ENCODE results near the gene EPHA3. TPM values are rescaled to one million over a fixed set of nuclear protein-coding genes. Genes with fewer than 3 reads are reported as not detected.

Gene EPHA3
- total and polyA plus RNA-seq, 2 of the 4 experiments (the other 2 are of a cell fraction) = 0.10 to 0.18 TPM

DNA sequence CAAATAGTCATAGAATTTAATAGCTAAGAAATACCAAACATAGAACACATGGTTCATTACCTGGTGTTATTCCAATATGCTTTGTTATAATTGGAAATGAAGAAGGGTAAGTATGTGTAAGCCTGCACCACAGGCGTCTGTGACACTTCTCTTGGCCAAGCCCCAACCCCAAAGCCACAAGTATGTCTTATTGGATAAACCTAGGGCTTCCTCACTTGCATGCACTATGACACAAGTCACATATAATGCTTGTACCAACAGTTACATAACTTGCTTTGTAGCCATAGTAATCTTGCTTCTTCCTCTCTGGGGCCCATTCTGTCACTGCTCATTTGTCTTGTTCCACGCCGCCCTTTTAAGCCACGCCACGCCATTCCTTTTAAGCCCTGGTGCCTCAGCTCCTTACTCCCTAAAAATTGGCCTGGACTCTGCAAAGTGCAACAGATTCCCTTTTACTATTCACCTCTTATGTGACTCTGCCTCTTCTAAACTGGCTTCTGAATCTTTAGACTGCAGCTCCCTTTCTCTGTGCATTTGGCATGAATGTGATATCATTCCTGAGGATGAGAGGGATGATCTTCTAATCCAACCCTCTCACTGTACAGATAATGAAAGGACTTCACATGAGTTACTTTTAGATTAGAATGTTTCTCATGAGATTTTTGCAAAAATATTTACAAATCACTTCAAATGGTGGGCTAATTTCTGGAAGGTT is 48.1 kb upstream of the EPHA3 start (continued):
- TF ChIP-seq, protein P1, sequence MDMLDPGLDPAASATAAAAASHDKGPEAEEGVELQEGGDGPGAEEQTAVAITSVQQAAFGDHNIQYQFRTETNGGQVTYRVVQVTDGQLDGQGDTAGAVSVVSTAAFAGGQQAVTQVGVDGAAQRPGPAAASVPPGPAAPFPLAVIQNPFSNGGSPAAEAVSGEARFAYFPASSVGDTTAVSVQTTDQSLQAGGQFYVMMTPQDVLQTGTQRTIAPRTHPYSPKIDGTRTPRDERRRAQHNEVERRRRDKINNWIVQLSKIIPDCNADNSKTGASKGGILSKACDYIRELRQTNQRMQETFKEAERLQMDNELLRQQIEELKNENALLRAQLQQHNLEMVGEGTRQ (IDR thresholded peaks at IDR 0.05; ENCODE audit: low read depth, low read length) = no peak
- no peak for TF ChIP-seq RCOR1 (IDR thresholded peaks at IDR 0.05; ENCODE audit: insufficient replicate concordance, low read length)

DNA sequence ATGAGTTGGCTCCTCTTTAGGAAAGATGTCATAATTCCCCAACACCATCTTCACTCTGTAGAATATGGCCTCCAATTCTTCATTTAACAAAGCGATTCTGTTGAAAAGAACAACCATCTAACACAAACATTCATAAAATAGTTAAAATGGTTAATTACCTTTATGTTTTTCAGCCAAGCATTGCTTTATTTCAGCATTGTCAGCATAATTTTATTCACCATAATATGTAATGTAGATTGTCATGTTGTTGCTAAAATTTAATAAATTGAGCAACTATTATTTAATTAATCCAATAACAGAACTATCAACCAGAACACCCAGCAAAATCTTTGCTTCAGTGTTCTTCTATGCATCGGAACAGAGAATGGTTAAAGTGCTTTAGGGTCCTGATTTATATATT is 46.2 kb upstream of the EPHA3 start:
- Histone ChIP-seq H3K27me3 (ENCODE audit: control insufficient read depth, insufficient read depth, low read length) (no peaks in the 10 kb centered on the region), H3K18ac (ENCODE audit: low read depth, low read length) (no peak overlapping the region), H3K4me3 (ENCODE audit: insufficient read depth, low read depth, low read length) (no peak overlapping the region), H4K20me1 (ENCODE audit: insufficient read depth, low read length) (no peaks in the 10 kb centered on the region), H3K9me1 (ENCODE audit: insufficient read depth, low read length) (no peaks in the 10 kb centered on the region), H2AFZ (replicated peaks; ENCODE audit: low read length, poor library complexity) (no peak overlapping the region), H2BK120ac (ENCODE audit: low read depth, low read length) (no peak overlapping the region), H3K56ac (ENCODE audit: extremely low read depth, insufficient read depth, low read length) (no peak overlapping the region), H4K5ac (ENCODE audit: low read depth, low read length) (no peak overlapping the region), H3K9me3 (ENCODE audit: control insufficient read depth, insufficient read depth, low read length) (no peaks in the 10 kb centered on the region), H2BK20ac (ENCODE audit: low read depth, low read length) (no peak overlapping the region), H2AK5ac (ENCODE audit: low read depth, low read length) (no peak overlapping the region), H3K4me2 (ENCODE audit: low read depth, low read length) (no peak overlapping the region), H3K4ac (ENCODE audit: low read depth, low read length) (no peak overlapping the region), H3K36me3 (ENCODE audit: control insufficient read depth, insufficient read depth, low read length) (no peaks in the 10 kb centered on the region), H3K79me1 (ENCODE audit: low read depth in 1 of 2, low read length in 2 of 2) (no peaks in the 10 kb centered on the region), H4K8ac (ENCODE audit: low read depth in 2 of 2, low read length in 2 of 2) (no peak overlapping the region), H4K91ac (ENCODE audit: insufficient read depth, low read depth, low read length) (no peak overlapping the region), H3K27ac (ENCODE audit: insufficient read depth, low read length) (no peak overlapping the region), H2BK15ac (ENCODE audit: low read depth, low read length) (no peak overlapping the region), H3K23ac (ENCODE audit: low read depth, low read length) (no peak overlapping the region), H3K4me1 (ENCODE audit: control insufficient read depth, insufficient read depth, low read length) (no peaks in the 10 kb centered on the region), H3K14ac (replicated peaks; ENCODE audit: low read depth, low read length) (no peak overlapping the region), H3K9ac (ENCODE audit: low read depth, low read length) (no peak overlapping the region), H2AK9ac (replicated peaks; ENCODE audit: low read depth, low read length, poor library complexity) (no peak overlapping the region), H2BK5ac (ENCODE audit: low read depth, low read length, poor library complexity, severe bottlenecking) (no peak overlapping the region)
- BruUV-seq (replicated peaks) = no TSS peak
- intact Hi-C loops (cut with micrococcal nuclease) = no loop called here
- DNase-seq (no peak), ATAC-seq (ENCODE audit: low read depth) (no peak)
- WGBS, 2 experiments (ENCODE audit: extremely low coverage in 2 of 2, insufficient read length in 1 of 2) = no CpG with 5 or more reads among the region's 2 CpGs
- TF ChIP-seq MAFK (IDR thresholded peaks at IDR 0.05; ENCODE audit: low read depth, low read length) = peak; percentile 94
- TF ChIP-seq, protein P2, sequence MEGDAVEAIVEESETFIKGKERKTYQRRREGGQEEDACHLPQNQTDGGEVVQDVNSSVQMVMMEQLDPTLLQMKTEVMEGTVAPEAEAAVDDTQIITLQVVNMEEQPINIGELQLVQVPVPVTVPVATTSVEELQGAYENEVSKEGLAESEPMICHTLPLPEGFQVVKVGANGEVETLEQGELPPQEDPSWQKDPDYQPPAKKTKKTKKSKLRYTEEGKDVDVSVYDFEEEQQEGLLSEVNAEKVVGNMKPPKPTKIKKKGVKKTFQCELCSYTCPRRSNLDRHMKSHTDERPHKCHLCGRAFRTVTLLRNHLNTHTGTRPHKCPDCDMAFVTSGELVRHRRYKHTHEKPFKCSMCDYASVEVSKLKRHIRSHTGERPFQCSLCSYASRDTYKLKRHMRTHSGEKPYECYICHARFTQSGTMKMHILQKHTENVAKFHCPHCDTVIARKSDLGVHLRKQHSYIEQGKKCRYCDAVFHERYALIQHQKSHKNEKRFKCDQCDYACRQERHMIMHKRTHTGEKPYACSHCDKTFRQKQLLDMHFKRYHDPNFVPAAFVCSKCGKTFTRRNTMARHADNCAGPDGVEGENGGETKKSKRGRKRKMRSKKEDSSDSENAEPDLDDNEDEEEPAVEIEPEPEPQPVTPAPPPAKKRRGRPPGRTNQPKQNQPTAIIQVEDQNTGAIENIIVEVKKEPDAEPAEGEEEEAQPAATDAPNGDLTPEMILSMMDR (conservative IDR thresholded peaks at IDR 0.05; ENCODE audit: low read depth, low read length) = no peak
- dilution Hi-C loops (cut with HindIII; ENCODE audit: low sequenced_read_pairs, unreplicated experiment) = no loop called here
- in situ Hi-C loops (cut with MboI; ENCODE audit: low sequenced_read_pairs) = no loop called here
- ChIA-PET CTCF (no interaction called here), POLR2A (ENCODE audit: unreplicated experiment) (no interaction called here)
